HL-60/S4 treated with retinoic acid at 250 ng/mL for 4 days and 3 days (cell line): ENCODE measurements around the gene PSAP.

Source experiments
- in situ Hi-C: fragments of 300-500 bp; cut with MboI; formaldehyde crosslinking; loops from 2 replicates; pipeline ENCODE4 v1.7.0; 2022; ENCODE audit warnings: low sequenced_read_pairs

PSAP gene

GRCh38 chr10:71772832-71773220 is 78.2 kb downstream of the PSAP start:
- in situ Hi-C loops, result loop anchor here (5.0 kb wide), 1 partner anchor 39 kb away; no protein-coding TSS in a partner anchor

GRCh38 chr10:71771821-71772617 is 79.0 kb downstream of the PSAP start:
- in situ Hi-C loops, result loop anchor here (5.0 kb wide), 1 partner anchor 40 kb away; no protein-coding TSS in a partner anchor

GRCh38 chr10:71771204-71771603 is 79.8 kb downstream of the PSAP start:
- in situ Hi-C loops, result loop anchor here (5.0 kb wide), 1 partner anchor 41 kb away; no protein-coding TSS in a partner anchor

GRCh38 chr10:71770789-71771188 is 80.3 kb downstream of the PSAP start:
- in situ Hi-C loops, result loop anchor here (5.0 kb wide), 1 partner anchor 42 kb away; no protein-coding TSS in a partner anchor

- in situ Hi-C loops, result loop anchor here (5.0 kb wide), 1 partner anchor 42 kb away; no protein-coding TSS in a partner anchor
Measured at GRCh38 chr10:71770255-71770654, 80.8 kb downstream of the PSAP start.

GRCh38 chr10:71769279-71769823 is 81.7 kb downstream of the PSAP start:
- in situ Hi-C loops, result no loop called here

- in situ Hi-C loops, result no loop called here
Measured at GRCh38 chr10:71767420-71768035, 83.5 kb downstream of the PSAP start.

- in situ Hi-C loops, result no loop called here
Measured at GRCh38 chr10:71766717-71767419, 84.2 kb downstream of the PSAP start.
